Liver (tissue), 3 donors: ENCODE results near the gene KCNS1.

ENCODE experiments used
- ATF3 ChIP-seq: IDR thresholded peaks from 2 replicates; pipeline ENCODE4 v1.6.1; 2016; ENCODE audit warnings: antibody characterized with exemption
- CTCF ChIP-seq: fragments of 150-350 bp; IDR thresholded peaks from 2 replicates; pipeline ENCODE4 v1.5.1; 2017; ENCODE audit warnings: improper control_type of control experiment, low read depth, low read length; ENCODE audit not compliant: missing input control
- GABPA ChIP-seq, 2 donors: IDR thresholded peaks in 1 of 2; conservative IDR thresholded peaks in 1 of 2; 2 replicates each; pipeline ENCODE4 v1.6.1; 2016; ENCODE audit warnings: antibody characterized with exemption in 2 of 2, mild to moderate bottlenecking in 1 of 2, moderate library complexity in 1 of 2
- JUND ChIP-seq, 2 donors: IDR thresholded peaks; 2 replicates each; pipeline ENCODE4 v1.6.1; 2016; ENCODE audit warnings: antibody characterized with exemption in 2 of 2
- MAX ChIP-seq: IDR thresholded peaks from 2 replicates; pipeline ENCODE4 v1.6.1; 2016; ENCODE audit warnings: antibody characterized with exemption
- NR2F2 ChIP-seq: IDR thresholded peaks from 2 replicates; pipeline ENCODE4 v1.6.1; 2016; ENCODE audit warnings: antibody characterized with exemption
- RAD21 ChIP-seq, 2 donors: IDR thresholded peaks; 2 replicates each; pipeline ENCODE4 v1.6.1; 2016; ENCODE audit warnings: antibody characterized with exemption in 2 of 2, mild to moderate bottlenecking in 2 of 2
- REST ChIP-seq: IDR thresholded peaks from 2 replicates; pipeline ENCODE4 v1.6.1; 2016; ENCODE audit warnings: antibody characterized with exemption, mild to moderate bottlenecking
- RXRA ChIP-seq, 2 donors: IDR thresholded peaks; 2 replicates each; pipeline ENCODE4 v1.6.1; 2017 to 2018; ENCODE audit warnings: antibody characterized with exemption in 2 of 2, mild to moderate bottlenecking in 1 of 2
- SP1 ChIP-seq: IDR thresholded peaks from 2 replicates; pipeline ENCODE4 v1.6.1; 2018; ENCODE audit warnings: antibody characterized with exemption, mild to moderate bottlenecking
- ZBTB33 ChIP-seq: IDR thresholded peaks from 2 replicates; pipeline ENCODE4 v1.6.1; 2016; ENCODE audit warnings: antibody characterized with exemption
- donor health status: healthy.
- donor health status: healthy.

GRCh38 chr20:45056473-45057173, 44.3 kb downstream of the KCNS1 start:
- TF ChIP-seq ZBTB33 = no peak
- TF ChIP-seq CTCF = no peak
- no peak for TF ChIP-seq ATF3
- TF ChIP-seq RAD21 (IDR thresholded peaks at IDR 0.05) = no peak
- no peak for TF ChIP-seq SP1
- TF ChIP-seq MAX = no peak
- no peak for TF ChIP-seq REST
- no peak for TF ChIP-seq RXRA (IDR thresholded peaks at IDR 0.05)
- TF ChIP-seq GABPA (IDR thresholded peaks at IDR 0.05 in 1 of 2, conservative IDR thresholded peaks at IDR 0.05 in 1 of 2) = no peak
- no peak for TF ChIP-seq NR2F2
- TF ChIP-seq JUND (IDR thresholded peaks at IDR 0.05) = no peak
